HG03457 (cell line): Measurements from ENCODE around the gene ERBB4.
"Not testable (repeated sequence)": the region's sequence is repeated elsewhere in the genome, so short reads cannot be mapped to it uniquely, and the experiment has no call there.

Experiments
- ATAC-seq: cut with Tn5 transposase; IDR thresholded peaks from one replicate; pipeline ENCODE4 v1.9.1; 2021; ENCODE audit warnings: moderate number of reproducible peaks; ENCODE audit not compliant: unreplicated experiment

The ERBB4 gene

GRCh38 chr2:212027681-212028628 lies 510.6 kb downstream of the ERBB4 start:
- no peak for ATAC-seq

GRCh38 chr2:212024040-212024439 lies 514.6 kb downstream of the ERBB4 start:
- no peak for ATAC-seq

DNA sequence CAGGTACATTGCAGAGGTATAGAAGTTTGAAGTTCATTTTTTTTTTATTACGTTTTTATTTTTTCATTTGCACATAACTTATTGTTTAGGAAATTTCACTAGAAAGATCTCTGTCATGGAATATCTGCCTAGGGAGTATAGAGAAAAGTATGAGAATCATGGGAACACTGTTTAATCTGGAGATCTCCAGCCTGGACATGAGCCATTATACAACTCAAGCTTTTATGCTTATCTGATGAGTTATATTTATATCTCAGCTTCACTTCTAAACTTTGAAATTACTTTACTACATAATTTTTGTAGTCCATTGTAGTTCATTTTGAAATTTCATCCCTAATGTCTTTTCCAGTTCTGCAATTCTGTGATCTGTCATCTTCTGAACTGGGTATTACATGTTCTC lies 515.6 kb downstream of the ERBB4 start:
- no peak for ATAC-seq

- ATAC-seq, result no peak
Measured at GRCh38 chr2:212021947-212022346, 516.7 kb downstream of the ERBB4 start.

GRCh38 chr2:212015588-212015987 lies 523.0 kb downstream of the ERBB4 start:
- ATAC-seq, result no peak

GRCh38 chr2:212013626-212014025 lies 525.0 kb downstream of the ERBB4 start:
- no peak for ATAC-seq

- ATAC-seq, result not testable (repeated sequence)
Measured at GRCh38 chr2:212010305-212010704, 528.3 kb downstream of the ERBB4 start.

DNA sequence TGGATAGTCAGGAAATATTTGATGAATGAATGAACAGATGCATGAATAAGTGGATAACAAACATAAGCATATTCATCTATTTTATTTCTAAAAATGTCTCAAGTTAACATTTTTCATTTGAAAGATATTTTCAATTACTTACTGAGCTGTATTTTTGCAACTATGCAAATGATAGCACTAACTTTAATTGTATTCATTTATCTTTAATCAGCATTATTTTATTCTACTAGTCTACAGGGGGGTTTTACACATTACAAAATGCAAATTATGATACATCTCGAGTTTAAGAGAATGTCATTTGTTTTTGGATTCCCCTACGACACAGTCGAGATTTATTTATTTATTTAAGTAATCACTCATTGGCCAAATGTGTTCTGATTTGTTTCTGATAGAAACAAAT lies 530.6 kb downstream of the ERBB4 start:
- no peak for ATAC-seq

DNA sequence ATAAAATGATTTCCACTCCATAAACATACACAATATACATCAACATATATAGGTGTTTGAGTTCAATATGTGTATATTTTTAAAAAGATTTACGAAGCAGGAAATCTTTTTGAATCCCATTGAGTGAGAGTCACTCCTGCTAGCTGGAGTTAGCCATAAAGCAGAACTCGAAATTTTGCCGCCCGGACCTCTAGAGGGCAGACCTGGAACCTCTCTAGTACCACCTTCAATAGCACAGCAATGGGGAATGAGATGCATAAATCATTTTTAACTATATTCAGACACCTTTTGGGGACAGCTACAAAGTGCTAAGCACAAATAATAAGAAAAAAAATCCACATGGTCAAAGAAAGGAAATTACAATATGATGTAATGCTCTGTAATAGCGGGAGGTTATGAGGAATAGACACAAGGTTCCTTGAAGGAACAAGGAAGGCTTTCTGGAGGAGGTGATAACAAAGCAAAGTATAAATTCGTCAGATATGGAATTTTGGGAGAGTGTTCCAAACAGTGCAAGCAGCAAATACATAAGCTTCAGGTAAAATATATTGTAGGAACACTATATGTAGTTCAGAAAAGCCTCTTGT lies 533.4 kb downstream of the ERBB4 start:
- ATAC-seq, result no peak

DNA sequence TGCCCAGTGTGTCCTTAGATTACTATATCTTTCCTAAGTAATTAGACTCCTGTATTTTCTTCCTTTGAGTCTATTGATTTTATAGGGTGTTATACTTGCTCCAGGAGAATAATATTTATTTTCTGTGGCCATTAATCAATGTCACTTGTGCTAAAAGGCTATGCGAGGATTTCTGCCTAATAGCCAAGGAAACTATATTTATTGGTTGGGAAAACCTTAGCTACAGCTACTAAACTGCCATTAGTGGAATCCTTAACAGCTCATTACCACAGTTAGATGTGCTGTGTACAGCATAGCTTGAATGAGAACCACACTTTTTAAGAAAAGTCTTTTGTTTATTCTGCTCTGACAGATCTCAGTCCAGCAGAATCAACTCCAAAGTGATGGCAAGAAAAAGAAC lies 537.3 kb downstream of the ERBB4 start:
- no peak for ATAC-seq

GRCh38 chr2:211996857-211997256 lies 541.7 kb downstream of the ERBB4 start:
- no peak for ATAC-seq

- ATAC-seq, result no peak
Measured at GRCh38 chr2:211994806-211995205, 543.8 kb downstream of the ERBB4 start.

DNA sequence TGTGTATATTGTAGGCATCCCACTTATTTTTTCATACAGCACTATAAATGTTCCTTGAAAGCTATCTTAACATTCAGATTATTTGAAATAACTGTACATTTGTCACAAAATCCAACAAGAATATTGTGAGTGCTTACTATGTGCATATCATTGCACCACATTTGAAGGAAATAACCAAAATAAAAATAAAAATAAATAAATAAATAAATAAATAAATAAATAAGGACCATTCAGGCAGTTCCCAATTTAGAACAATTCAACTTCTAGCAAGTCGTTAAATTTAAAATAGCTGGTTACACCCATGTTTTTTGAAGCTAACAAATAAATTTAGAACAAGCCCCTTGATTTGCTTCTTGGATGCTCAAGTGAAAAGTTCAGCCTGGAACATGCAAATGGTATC lies 548.3 kb downstream of the ERBB4 start:
- ATAC-seq, result no peak

DNA sequence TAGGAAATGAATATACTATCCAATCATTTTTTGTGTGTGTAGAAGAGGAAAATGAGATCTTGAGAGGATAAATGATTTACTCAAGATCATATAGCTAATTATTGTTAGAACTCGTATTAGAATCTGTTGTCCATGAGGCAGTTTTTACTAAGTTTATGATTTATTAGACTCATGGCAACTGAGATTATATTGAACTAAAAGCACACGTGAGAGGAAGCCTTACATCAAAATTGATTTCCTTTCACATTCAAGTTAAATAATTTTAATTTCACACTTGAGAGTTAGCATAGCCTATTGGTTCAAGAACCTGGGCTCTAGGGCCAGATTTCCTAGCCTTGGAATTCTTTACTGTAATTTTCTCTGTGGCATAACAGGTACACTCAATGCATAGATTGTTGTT lies 552.3 kb downstream of the ERBB4 start:
- ATAC-seq, result no peak

- ATAC-seq, result no peak
Measured at GRCh38 chr2:211985393-211985792, 553.2 kb downstream of the ERBB4 start.

DNA sequence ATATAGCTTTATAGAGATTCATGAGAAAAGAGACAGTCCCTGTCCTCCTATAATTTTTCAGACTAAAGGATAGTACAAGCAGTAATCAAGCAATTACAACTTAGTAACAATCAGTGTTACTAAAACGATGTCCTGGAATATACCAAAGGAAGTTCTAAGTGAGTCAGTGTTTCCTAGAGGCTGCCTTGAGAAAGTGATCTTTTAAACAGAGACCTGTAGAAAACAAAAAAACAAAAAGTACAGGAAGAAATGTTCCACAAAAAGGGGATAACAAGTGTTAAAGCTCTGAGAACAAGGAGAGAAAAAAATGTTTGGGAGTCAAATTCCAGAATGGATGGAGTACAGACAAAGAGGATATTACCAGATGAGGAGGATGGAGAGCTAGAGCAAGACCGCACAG lies 556.4 kb downstream of the ERBB4 start:
- ATAC-seq, result no peak

DNA sequence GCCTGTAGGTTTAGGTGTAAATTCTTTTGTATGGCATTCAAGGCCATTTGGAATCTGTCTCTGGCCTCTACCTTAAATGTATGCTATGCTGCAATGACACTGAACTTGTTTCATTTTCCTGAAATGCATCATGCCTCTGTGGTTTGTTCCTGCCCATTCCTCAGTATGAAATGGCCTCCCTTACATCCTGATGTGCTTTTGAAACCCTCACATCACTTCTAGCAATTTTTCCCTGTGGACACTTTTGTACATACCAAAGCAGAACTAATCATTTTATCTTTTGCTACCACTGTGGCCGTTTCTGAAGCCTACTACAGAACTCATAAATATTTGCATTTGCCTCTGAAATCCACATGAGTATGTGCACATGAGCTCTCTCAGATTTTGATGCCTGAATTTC lies 557.2 kb downstream of the ERBB4 start:
- ATAC-seq, result no peak

- ATAC-seq, result no peak
Measured at GRCh38 chr2:211976076-211976475, 562.5 kb downstream of the ERBB4 start.

- ATAC-seq, result no peak
Measured at GRCh38 chr2:211967234-211967633, 571.4 kb downstream of the ERBB4 start.

DNA sequence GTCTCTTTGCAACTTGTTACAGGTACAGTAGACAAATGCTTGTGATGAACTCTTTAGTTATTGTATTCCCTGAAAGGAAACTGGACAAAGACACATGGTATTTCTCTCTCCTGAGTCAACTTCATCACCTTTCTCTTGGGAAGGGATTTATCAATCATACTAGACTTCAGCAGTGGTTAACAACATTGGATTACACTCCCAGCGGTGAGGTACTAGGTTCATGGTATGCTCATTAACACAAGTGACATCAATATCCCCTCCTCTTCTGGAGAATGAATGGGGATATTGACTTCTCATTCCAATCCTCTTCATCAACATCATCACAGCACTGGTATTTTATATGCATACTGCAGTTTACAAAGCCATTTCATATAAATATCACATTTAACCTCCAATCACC lies 574.6 kb downstream of the ERBB4 start:
- no peak for ATAC-seq

- peak; percentile 64 for ATAC-seq
Measured at GRCh38 chr2:211957799-211958198, 580.8 kb downstream of the ERBB4 start.

DNA sequence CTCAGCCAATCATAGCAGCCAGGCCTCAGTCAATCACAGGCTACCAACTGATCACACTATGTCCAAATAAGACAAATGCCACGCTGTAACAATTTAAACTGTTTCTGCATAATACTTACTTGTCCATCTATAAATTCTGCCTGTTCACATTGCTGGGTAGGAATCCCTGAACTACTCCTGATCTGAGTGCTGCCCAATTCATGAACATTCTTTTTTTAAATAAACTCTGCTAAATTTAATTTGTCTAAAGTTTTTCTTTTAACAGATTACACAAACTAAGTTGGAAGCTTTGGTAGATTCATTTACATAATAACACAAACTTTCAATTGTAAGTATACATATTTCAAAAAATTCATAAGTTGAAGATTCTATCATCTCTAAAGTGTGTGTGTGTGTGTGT lies 583.0 kb downstream of the ERBB4 start:
- no peak for ATAC-seq
